Left forelimb (tissue), 1 donor: ENCODE results near the gene SHMT1.

Experiments used
- DNase-seq: peaks from one replicate; pipeline ENCODE4 v3.0.0-alpha.2; 2018; ENCODE audit warnings: low spot score

The SHMT1 gene

GRCh38 chr17:18281788-18282187 is 81.6 kb downstream of the SHMT1 start:
- no peak for DNase-seq

GRCh38 chr17:18280766-18281371 is 82.5 kb downstream of the SHMT1 start:
- no peak for DNase-seq

GRCh38 chr17:18280249-18280648 is 83.1 kb downstream of the SHMT1 start:
- no peak for DNase-seq

- no peak for DNase-seq
These were observed 84.5 kb downstream of the SHMT1 start for GRCh38 chr17:18278867-18279266.
